ENCODE data around the gene SUCLG1.

The SUCLG1 gene

DNA sequence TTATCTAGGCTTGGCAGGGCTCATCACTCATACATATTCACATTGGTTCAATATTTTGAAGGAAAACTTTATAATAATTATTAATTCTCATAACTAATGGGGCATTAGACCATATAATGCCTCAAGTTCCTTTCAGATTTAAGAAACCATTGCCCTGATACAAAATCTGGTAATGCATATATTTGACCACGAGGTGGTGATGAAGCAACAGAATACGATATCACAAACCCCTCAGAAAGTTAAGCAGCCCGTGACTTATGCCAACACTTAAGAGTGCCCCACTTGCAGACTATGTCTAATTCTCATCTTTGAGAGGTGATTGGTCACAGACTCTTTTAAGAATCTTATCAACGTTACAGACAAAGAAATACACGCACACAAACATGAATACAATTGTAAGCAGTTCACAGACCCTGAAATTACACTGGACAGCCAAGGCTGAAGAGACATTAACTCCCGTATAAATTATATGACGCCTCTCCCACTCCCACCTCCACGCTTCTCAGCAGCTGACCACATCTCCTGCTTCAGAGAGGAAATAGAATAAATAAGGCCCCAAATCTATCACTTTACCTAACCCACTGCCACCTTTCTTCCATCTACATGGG, 36.6 kb upstream of the SUCLG1 start:
- Histone ChIP-seq H3K9me3 (ENCODE audit: control insufficient read depth, low read length) (no peaks in the 10 kb centered on the region), H3K27ac (no peak overlapping the region), H3K4me1 (peaks cover 14% of the 10 kb centered on the region), H3K27me3 (ENCODE audit: control insufficient read depth, insufficient read depth, low read length) (no peaks in the 10 kb centered on the region), H3K36me3 (ENCODE audit: control insufficient read depth, insufficient read depth, low read length) (no peaks in the 10 kb centered on the region), H3K4me3 (ENCODE audit: low read depth, low read length) (no peak overlapping the region), H3K4me2 (ENCODE audit: low read length) (no peak overlapping the region), H3K9ac (no peak overlapping the region), H2AFZ (peak overlapping the region; percentile 19), H3K79me2 (no peaks in the 10 kb centered on the region)
- TF ChIP-seq, protein P1, sequence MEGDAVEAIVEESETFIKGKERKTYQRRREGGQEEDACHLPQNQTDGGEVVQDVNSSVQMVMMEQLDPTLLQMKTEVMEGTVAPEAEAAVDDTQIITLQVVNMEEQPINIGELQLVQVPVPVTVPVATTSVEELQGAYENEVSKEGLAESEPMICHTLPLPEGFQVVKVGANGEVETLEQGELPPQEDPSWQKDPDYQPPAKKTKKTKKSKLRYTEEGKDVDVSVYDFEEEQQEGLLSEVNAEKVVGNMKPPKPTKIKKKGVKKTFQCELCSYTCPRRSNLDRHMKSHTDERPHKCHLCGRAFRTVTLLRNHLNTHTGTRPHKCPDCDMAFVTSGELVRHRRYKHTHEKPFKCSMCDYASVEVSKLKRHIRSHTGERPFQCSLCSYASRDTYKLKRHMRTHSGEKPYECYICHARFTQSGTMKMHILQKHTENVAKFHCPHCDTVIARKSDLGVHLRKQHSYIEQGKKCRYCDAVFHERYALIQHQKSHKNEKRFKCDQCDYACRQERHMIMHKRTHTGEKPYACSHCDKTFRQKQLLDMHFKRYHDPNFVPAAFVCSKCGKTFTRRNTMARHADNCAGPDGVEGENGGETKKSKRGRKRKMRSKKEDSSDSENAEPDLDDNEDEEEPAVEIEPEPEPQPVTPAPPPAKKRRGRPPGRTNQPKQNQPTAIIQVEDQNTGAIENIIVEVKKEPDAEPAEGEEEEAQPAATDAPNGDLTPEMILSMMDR (IDR thresholded peaks at IDR 0.05) = peak; percentile 81

DNA sequence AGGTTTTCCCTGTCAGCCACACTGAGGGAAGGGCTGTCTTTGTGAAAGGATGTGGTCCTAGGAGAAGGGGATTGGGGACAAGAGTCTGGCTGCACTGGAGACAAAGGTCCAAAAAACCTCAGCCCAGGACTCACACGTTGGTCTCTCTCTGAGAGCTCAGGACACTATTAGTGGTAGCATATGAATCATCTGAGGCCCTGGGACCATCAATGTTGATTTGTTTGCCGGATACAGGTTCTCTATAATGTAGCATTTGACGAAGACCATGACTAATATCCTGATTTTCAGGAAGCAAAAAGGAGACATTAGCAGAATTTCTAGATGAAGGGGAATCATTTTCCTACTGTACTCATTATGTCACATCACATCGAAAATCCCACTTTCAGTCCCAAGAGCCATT, 35.0 kb upstream of the SUCLG1 start:
- Histone ChIP-seq H2AFZ (peak overlapping the region; percentile 38), H3K79me2 (no peaks in the 10 kb centered on the region), H3K36me3 (ENCODE audit: control insufficient read depth, insufficient read depth, low read length) (no peaks in the 10 kb centered on the region), H3K4me1 (peaks cover 17% of the 10 kb centered on the region), H3K27me3 (ENCODE audit: control insufficient read depth, insufficient read depth, low read length) (no peaks in the 10 kb centered on the region), H3K4me3 (ENCODE audit: low read depth, low read length) (no peak overlapping the region), H3K27ac (no peak overlapping the region), H3K9ac (no peak overlapping the region), H3K4me2 (ENCODE audit: low read length) (no peak overlapping the region), H3K9me3 (ENCODE audit: control insufficient read depth, low read length) (no peaks in the 10 kb centered on the region)
- TF ChIP-seq, protein P1 (IDR thresholded peaks at IDR 0.05) = no peak

DNA sequence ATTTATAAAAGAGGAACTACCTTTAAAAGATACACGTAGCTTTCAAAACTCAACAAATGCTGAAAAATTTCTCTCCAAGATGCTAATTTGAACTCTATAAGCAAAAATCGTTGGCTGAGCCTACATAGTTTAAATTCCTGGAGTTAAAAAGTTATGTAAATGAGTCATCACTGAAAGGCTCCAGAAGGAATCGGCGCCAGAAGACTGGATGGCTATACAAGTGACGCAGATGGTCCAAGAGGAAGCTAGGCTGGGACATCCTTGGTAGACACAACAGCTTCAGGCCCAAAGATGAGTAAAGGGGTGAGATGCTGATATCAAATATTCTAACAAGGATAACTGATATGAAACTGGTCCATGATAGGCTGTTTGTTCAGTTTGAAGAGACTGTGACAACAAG, 34.4 kb upstream of the SUCLG1 start:
- Histone ChIP-seq H3K27ac (no peak overlapping the region), H3K4me1 (peaks cover 18% of the 10 kb centered on the region), H3K36me3 (ENCODE audit: control insufficient read depth, insufficient read depth, low read length) (no peaks in the 10 kb centered on the region), H2AFZ (peak overlapping the region; percentile 38), H3K79me2 (no peaks in the 10 kb centered on the region), H3K9me3 (ENCODE audit: control insufficient read depth, low read length) (no peaks in the 10 kb centered on the region), H3K27me3 (ENCODE audit: control insufficient read depth, insufficient read depth, low read length) (no peaks in the 10 kb centered on the region), H3K9ac (no peak overlapping the region), H3K4me3 (ENCODE audit: low read depth, low read length) (no peak overlapping the region), H3K4me2 (ENCODE audit: low read length) (no peak overlapping the region)
- TF ChIP-seq, protein P1 (IDR thresholded peaks at IDR 0.05) = no peak

DNA sequence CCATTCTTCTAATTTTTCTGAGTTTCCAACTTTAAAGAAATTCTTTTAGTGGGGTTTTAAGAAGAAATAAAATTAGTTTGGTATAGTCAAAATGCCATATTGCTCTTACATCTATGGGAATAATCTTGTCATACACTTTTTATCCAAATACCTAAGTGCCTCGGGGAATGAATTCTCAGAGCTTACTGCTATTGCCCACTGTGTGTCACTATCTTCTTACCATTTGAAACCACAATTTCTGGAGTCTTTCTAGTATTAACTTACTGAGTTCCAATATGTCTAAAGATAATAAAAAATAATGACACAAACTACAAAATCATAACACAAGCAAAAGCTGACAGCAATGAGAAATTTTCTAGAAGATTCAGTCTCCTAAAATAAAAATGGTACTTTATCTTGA, 33.5 kb upstream of the SUCLG1 start:
- no peaks in the 10 kb centered on the region for H3K36me3 ChIP-seq (ENCODE audit: control insufficient read depth, insufficient read depth, low read length)
- H2AFZ ChIP-seq = peak overlapping the region; percentile 74
- H3K4me1 ChIP-seq = peaks cover 22% of the 10 kb centered on the region
- no peaks in the 10 kb centered on the region for H3K9me3 ChIP-seq (ENCODE audit: control insufficient read depth, low read length)
- no peak overlapping the region for H3K4me2 ChIP-seq (ENCODE audit: low read length)
- H3K9ac ChIP-seq = no peak overlapping the region
- H3K4me3 ChIP-seq (ENCODE audit: low read depth, low read length) = no peak overlapping the region
- no peaks in the 10 kb centered on the region for H3K79me2 ChIP-seq
- H3K27ac ChIP-seq = no peak overlapping the region
- H3K27me3 ChIP-seq (ENCODE audit: control insufficient read depth, insufficient read depth, low read length) = no peaks in the 10 kb centered on the region
- TF ChIP-seq, protein P1 (IDR thresholded peaks at IDR 0.05) = peak; percentile 20

DNA sequence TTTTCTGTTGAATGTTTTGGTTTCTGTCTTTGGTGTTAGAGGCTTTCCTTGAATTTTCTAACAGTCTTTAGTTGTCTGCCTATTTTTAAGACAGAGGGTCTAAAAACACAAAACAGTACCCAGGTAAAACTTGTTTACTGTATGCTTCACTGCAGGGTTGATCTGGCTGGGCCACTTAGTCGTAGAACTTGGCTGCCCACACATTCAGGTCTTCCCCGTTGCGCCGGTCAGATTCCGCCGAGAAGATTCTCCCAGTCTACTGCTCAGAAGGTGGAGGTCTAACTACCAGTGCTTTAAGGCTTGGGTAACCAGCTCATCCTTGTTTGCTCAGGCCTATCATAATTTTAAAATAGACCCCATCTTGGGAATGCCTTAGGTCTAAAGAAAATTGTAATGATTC, 32.7 kb upstream of the SUCLG1 start:
- Histone ChIP-seq H3K27me3 (ENCODE audit: control insufficient read depth, insufficient read depth, low read length) (no peaks in the 10 kb centered on the region), H2AFZ (peak overlapping the region; percentile 74), H3K36me3 (ENCODE audit: control insufficient read depth, insufficient read depth, low read length) (no peaks in the 10 kb centered on the region), H3K79me2 (no peaks in the 10 kb centered on the region), H3K4me1 (peaks cover 30% of the 10 kb centered on the region), H3K27ac (peak overlapping the region; percentile 25), H3K9ac (no peak overlapping the region), H3K9me3 (ENCODE audit: control insufficient read depth, low read length) (no peaks in the 10 kb centered on the region), H3K4me2 (ENCODE audit: low read length) (peak overlapping the region; percentile 32), H3K4me3 (ENCODE audit: low read depth, low read length) (no peak overlapping the region)
- TF ChIP-seq, protein P1 (IDR thresholded peaks at IDR 0.05) = no peak
